GM21717 (cell line): Measurements from ENCODE around the gene CXADR.
"Not testable (repeated sequence)": the region's sequence is repeated elsewhere in the genome, so short reads cannot be mapped to it uniquely, and the experiment has no call there.

Experiments used
- ATAC-seq: cut with Tn5 transposase; IDR thresholded peaks from one replicate; pipeline ENCODE4 v1.9.1; 2021; ENCODE audit warnings: mild to moderate bottlenecking, moderate library complexity; ENCODE audit not compliant: unreplicated experiment

The CXADR gene

GRCh38 chr21:17512253-17513213 lies at the start of gene CXADR:
CXADR (plus strand) TSS chr21:17513043; CDS start chr21:17513130, 87 bp downstream.
- peak; percentile 83 for ATAC-seq

GRCh38 chr21:17466166-17466565 lies 46.7 kb upstream of the CXADR start:
- ATAC-seq: no peak

- ATAC-seq: no peak
Measured at GRCh38 chr21:17467392-17467791, 45.5 kb upstream of the CXADR start.

- no peak for ATAC-seq
Measured at GRCh38 chr21:17467829-17468228, 45.0 kb upstream of the CXADR start.

GRCh38 chr21:17468698-17469097 lies 44.1 kb upstream of the CXADR start:
- ATAC-seq: no peak

- ATAC-seq: no peak
Measured at GRCh38 chr21:17469727-17470126, 43.1 kb upstream of the CXADR start.

GRCh38 chr21:17472182-17472581 lies 40.7 kb upstream of the CXADR start:
- ATAC-seq: no peak

GRCh38 chr21:17472592-17473271 lies 40.1 kb upstream of the CXADR start:
- ATAC-seq: no peak

GRCh38 chr21:17476006-17476405 lies 36.8 kb upstream of the CXADR start:
- no peak for ATAC-seq

GRCh38 chr21:17478156-17478555 lies 34.7 kb upstream of the CXADR start:
- ATAC-seq: not testable (repeated sequence)

- no peak for ATAC-seq
Measured at GRCh38 chr21:17479606-17480005, 33.2 kb upstream of the CXADR start.

GRCh38 chr21:17482928-17483327 lies 29.9 kb upstream of the CXADR start:
- ATAC-seq: no peak

- peak; percentile 76 for ATAC-seq
Measured at GRCh38 chr21:17488620-17489019, 24.2 kb upstream of the CXADR start.

- not testable (repeated sequence) for ATAC-seq
Measured at GRCh38 chr21:17489565-17489964, 23.3 kb upstream of the CXADR start.

- no peak for ATAC-seq
Measured at GRCh38 chr21:17491716-17492414, 21.0 kb upstream of the CXADR start.

GRCh38 chr21:17492415-17493168 lies 20.3 kb upstream of the CXADR start:
- no peak for ATAC-seq

- ATAC-seq: no peak
Measured at GRCh38 chr21:17494051-17494450, 18.8 kb upstream of the CXADR start.

- ATAC-seq: no peak
Measured at GRCh38 chr21:17495680-17496079, 17.2 kb upstream of the CXADR start.

- no peak for ATAC-seq
Measured at GRCh38 chr21:17497316-17497715, 15.5 kb upstream of the CXADR start.

GRCh38 chr21:17498586-17498985 lies 14.3 kb upstream of the CXADR start:
- ATAC-seq: no peak
